AG09319 (cell line): ENCODE results near the gene MRTO4.
A peak's percentile ranks its signal among the peaks of the same experiment; 100 is the strongest.
"Not testable (repeated sequence)": the region's sequence is repeated elsewhere in the genome, so short reads cannot be mapped to it uniquely, and the experiment has no call there.

ENCODE experiments used
- DNase-seq: peaks from one replicate; pipeline ENCODE4 v3.0.0-alpha.2; 2010; ENCODE audit warnings: low read depth; ENCODE audit errors: extremely low read depth
- CTCF ChIP-seq: IDR thresholded peaks from 2 replicates; pipeline ENCODE4 v1.5.1; 2011; ENCODE audit warnings: low read depth, mild to moderate bottlenecking, inconsistent platforms, low read length, moderate library complexity

Gene MRTO4

GRCh38 chr1:19257178-19257914 lies 5.7 kb downstream of the MRTO4 start:
- no peak for DNase-seq

GRCh38 chr1:19258353-19258752 lies 6.7 kb downstream of the MRTO4 start:
- no peak for DNase-seq
- TF ChIP-seq CTCF, result no peak

More at GRCh38 chr1:19257178-19257914, 5.7 kb downstream of the MRTO4 start:
- TF ChIP-seq CTCF, result no peak

- DNase-seq, result peak; percentile 95
- no peak for TF ChIP-seq CTCF
These were observed 8.9 kb downstream of the MRTO4 start for GRCh38 chr1:19260211-19261138.

GRCh38 chr1:19262047-19262446 lies 10.4 kb downstream of the MRTO4 start:
- no peak for DNase-seq
- no peak for TF ChIP-seq CTCF

GRCh38 chr1:19262744-19263143 lies 11.1 kb downstream of the MRTO4 start:
- no peak for DNase-seq
- TF ChIP-seq CTCF, result no peak

GRCh38 chr1:19268445-19268844 lies 16.8 kb downstream of the MRTO4 start:
- no peak for DNase-seq
- no peak for TF ChIP-seq CTCF

GRCh38 chr1:19269427-19270342 lies 18.1 kb downstream of the MRTO4 start:
- not testable (repeated sequence) for DNase-seq

GRCh38 chr1:19270343-19270730 lies 18.7 kb downstream of the MRTO4 start:
- DNase-seq, result not testable (repeated sequence)
